NCI-H1048 (cell line): ENCODE data around the gene METAP1.
"Not testable (repeated sequence)": the region's sequence is repeated elsewhere in the genome, so short reads cannot be mapped to it uniquely, and the experiment has no call there.

Experiments
- DNase-seq: peaks from one replicate; lab custom pipeline; 2025; lab: John Stamatoyannopoulos, UW

METAP1 gene

DNA sequence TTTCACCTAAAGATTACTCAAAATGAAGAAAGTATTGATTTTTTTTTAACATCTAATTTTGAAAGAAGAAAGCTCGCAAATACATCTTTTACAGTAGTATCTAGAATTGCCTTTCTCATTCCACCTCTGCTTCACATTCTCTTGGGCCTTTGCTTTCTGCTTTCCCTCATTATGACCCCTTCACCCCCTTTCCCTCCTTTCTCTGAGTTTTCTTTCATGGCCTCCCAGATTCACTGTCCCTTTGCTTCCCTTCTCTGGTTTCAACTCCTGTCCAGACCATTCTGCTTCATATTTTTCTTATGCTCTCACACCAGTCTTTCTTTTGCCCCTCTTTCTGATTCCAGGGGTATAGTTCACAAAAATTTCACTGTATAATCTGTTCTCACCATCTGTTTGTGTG lies 64.0 kb downstream of the METAP1 start:
- DNase-seq = no peak

DNA sequence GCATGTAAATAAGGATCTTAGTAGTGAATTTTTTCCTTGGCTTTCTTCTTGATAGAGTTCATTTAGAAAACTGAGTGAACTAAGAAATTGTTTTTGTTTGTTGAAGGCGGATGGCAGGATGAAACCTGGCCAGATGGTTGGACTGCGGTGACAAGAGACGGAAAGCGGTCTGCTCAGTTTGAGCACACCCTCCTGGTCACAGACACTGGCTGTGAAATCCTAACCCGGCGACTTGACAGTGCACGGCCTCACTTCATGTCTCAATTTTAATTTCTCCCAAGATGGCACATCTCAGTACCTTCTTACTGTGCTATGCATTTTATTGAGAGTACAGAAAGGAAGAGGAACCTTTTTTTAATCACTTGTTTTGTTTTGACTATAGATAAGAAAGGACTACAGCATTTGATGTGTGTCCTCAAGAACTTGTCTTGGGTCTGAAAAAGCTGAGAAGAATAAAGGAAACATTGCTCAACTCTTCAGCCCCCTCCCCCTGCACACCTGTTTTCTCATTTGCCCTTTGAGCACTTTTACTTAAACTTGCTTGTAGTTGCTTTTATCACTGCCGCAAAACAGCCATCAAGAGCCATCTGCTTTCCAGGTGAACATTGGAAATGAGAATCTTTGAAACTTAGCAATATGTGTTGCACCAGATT lies 65.7 kb downstream of the METAP1 start:
- DNase-seq = no peak

DNA sequence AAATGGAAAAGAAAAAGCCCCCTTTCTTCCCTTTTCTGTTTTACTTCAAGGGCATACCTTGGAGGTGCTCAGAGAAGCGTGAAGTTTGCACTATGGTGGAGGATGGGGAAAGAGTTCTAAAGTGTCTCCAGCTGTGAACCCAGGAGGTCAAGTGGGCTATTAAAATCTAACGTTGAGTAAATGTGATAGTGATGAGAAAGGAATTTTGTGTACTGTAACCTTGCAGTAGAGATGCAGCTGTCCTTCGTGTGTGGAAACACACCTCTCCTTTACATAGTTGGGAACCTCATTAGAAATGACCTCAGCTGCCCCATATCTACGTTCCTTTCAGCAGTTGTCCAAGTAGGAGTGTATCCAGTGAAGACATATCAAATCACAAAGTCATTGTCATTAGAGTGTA lies 66.6 kb downstream of the METAP1 start:
- DNase-seq = no peak

DNA sequence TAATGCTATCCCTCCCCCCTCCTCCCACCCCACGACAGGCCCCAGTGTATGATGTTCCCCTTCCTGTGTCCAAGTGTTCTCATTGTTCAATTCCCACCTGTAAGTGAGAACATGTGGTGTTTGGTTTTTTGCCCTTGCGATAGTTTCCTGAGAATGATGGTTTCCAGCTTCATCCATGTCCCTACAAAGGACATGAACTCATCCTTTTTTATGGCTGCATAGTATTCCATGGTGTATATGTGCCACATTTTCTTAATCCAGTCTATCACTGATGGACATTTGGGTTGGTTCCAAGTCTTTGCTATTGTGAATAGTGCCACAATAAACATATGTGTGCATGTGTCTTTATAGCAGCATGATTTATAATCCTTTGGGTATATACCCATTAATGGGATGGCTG lies 70.0 kb downstream of the METAP1 start:
- not testable (repeated sequence) for DNase-seq

DNA sequence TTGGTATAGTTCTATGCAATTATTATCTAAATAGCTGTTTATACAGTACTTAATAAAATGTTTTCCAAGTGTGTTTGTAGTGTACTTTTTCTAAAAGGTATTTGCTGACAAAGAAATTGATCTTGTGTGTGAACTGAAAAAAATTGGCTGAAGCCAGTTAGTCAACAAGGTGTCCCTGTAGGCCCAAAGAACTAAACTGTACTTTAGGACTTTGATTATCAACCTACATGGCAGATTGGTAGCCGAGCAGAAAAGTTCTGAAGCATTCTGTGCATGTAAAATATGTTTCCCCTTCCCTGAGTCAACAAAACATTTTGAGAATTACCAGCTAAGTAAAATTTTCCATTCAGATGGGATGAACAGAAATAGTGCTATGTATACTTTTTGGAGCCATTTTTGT lies 72.1 kb downstream of the METAP1 start:
- no peak for DNase-seq

DNA sequence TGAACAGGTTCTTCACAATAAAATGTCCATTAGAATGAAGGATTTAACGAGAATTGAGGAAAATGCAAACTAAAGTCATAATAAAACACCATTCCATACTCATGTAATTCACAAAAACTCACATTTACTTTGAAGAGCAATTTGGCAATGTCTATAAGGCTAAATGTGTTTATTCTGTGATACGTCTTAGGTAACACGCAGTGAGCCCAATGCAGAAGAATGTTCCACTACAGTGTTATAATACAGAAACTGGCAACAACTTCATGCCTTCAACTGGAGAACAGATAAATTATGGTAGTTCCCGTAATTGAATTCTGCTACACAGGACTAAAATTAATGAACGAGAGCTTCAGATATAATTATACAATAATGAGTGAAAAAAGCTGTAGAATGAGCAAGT lies 75.6 kb downstream of the METAP1 start:
- DNase-seq = no peak

DNA sequence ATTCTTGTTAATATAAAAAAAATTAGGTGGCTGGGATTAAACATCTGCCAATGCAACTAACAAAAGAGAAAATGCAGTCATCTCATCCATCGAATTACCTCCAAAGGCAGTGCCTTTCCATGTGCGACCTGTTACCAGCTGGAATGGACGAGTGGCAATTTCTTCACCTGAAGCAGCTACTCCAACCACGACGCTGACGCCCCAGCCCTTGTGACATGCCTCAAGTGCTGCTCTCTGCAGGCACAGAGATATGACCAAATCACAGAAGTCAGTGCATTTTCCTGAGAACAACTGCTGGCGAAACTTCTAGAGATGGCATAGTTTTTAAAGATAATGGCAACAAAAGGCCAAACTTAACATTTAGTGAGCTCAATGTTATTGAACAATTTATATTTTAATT lies 79.3 kb downstream of the METAP1 start:
- no peak for DNase-seq

DNA sequence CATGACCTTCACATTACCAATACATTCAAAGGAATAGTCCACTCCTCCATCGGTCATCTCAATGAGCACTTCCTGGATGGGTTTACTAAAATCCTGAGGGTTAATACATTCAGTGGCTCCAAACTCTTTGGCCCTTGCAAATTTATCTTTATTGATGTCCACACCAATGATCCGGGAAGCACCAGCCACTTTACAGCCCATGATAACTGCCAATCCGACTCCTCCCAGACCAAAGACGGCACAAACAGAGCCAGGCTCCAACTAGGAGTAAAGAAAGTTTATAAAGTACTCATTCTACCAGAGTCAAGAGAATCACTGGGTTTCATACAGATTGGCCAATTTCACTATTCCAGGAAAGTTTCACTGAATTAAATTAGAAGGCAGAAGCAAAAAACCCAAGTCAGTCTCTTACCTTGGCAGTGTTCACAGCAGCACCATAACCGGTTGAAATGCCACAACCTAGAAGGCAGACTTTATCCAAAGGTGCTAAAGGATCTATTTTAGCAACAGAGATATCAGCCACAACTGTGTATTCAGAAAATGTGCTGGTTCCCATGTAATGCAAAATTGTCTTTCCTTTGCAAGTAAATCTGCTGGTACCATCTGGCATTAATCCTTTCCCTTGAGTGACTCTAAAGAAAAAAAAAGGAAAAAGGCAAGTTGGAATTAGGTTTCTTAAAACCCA lies 80.9 kb downstream of the METAP1 start:
- DNase-seq = no peak

DNA sequence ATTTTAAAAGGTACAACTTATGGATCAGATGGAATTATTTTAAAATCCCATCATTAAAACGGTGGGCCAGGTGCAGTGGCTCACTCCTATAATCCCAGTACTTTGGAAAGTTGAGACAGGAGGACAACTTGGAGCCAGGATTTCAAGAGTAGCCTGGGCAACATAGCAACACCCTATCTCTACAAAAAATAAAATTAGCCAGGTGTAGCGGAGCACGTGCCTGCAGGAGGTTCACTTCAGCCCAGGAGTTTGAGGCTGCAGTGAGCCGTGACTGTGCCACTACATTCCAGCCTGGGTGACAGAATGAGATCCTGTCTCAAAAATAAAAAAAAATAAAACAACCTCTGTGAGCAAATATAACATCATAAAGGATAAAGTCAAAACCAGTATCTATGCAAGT lies 81.7 kb downstream of the METAP1 start:
- DNase-seq = no peak

DNA sequence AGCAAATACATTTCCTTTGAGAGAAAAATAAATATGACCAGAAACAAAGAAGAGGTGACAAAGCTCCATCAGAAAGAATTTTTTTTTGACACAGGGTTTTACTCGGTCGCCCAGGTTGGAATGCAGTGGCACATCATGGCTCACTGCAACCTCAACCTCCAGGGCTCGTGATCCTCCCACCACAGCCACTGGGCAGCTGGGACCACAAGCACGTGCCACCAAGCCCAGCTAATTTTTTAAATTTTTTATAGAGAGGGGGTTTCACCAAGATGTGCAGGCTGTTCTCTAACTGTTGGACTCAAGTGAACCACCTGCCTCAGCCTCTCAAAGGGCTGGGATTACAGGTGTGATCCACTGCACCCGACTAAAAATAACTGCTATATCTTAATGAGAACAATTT lies 82.8 kb downstream of the METAP1 start:
- no peak for DNase-seq

DNA sequence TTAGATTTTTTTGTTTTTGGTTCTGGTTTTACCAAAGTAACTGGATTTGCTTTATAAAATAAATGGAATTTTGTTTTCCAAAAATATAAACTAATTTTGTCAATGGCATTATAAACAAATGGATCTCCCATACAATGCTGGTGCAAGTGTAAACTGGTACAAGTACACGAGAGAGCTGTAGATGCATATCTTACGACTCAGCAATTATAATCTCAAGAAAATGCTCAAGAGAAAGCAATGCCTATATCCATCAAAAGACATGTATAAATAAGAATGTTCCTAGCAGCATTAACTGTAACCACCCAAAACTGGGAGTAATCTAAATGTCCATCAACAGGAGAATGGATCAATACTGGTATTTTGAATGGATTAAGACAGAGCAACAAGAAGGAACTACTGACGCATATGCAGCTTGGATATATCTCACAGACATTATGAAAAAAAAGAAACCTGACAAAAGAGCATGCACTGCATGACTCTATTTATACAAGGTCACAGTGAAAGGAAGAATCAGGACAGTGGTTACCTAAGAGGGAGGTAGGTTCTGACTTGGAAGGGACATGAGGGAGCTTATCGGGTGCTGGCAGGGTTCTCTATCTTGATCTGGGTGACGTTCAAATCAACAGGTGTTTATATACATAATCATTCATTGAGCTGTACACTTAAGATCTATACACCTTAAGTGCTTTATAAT lies 83.6 kb downstream of the METAP1 start:
- DNase-seq = no peak

DNA sequence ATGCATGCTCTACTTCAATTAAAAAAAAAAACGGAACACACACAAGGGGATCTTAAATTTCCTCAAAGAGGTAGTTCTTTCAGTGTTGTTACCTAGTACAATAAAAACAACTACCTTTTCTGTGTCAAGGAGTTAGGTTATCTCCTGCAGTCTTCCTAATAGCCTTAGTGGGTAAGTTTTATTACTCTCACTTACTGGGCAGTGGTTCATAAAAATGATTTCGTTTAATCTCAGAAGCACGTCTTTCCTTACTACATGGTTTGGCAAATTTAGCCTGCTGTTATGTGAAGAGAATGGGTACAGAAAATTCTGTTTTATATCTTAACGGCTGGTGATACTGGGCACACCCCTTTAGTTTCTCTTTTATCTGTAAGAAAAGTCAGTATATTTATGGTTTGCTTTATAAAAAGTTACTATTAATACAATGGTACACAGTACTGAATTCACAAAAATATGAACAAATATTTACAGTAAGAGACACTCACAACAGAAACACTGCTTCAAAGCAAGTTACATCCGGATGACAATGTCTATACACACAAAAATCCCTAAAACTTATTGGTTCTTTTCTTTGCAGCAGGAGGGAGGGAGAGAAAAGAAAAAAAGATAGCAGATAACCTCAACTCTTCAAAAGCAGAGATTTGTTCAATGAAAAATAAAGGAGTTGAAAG lies 84.2 kb downstream of the METAP1 start:
- no peak for DNase-seq

DNA sequence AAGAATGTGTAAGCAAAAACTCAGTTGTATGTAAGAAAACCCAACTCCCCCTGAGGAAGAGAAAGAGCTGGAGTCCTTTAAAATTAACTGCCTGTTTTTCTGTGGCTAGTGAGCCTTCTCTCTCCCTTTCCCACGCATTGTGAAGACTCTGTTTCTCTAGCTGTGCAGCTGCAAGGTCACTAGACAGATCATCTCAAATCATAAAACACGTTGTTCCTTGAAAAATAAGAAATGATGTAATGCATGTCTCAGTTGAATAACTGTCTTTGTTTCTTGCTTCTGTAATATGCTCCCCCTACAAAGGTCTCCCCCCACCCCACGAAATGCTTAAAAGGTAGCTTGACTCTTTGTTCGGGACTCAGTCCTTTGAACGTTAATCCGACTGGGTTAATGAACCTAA lies 85.3 kb downstream of the METAP1 start:
- DNase-seq = not testable (repeated sequence)

DNA sequence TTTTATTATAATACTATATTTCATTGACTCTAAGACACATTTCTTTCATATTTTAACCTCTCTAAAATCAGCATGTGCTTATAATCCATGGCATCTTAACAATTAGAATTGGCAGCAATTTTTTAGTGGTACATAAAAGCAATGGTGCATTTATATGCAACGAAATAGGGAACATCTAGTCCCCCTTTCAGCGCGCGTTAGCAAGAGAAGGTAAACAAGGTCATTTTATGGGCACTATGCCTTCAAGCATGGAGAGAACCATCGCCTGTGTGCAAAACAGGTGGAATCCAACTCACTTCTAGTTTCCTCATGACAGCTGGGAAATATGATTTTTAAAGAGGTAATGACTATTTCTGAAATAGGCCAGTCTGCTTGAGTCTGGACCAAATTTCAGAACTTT lies 86.7 kb downstream of the METAP1 start:
- DNase-seq = no peak

DNA sequence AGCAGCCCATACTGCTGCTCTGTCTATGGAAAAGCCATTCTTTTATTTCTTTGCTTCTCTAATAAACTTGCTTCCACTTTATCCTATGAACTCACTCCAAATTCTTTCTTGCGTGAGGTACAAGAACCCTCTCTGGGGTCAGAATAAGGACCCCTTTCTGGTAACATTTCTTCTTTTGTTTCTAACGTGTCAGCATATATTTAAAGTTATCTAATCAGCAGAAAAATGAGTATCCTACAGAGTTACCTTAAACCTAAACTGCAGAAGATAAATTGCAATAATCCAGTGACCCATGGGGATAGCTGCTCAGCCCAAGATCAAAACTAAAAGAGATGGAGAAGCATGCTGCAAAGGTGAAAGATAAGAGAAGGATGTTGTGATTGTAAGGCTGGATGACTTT lies 89.1 kb downstream of the METAP1 start:
- DNase-seq = no peak

DNA sequence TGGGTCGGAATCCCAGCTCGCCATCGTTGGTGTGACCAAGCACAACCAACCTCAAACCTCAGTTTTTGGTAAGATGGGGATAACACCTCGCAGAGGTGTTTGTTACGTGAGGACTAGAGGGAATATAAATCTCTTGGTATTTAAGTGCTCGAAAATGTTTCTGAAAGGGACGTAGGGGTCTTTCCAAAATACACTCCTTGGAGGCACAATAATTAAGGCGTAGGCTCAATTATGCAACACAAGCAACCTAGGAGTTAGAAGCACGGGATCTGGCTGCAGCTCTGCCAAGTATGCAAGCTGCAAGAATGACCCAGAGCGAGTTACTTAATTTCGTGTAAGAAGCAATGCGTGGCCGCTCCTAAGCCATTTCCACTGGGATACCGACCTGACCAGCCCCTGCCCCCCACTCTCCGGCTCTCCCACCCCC lies 92.5 kb downstream of the METAP1 start:
- DNase-seq = no peak

DNA sequence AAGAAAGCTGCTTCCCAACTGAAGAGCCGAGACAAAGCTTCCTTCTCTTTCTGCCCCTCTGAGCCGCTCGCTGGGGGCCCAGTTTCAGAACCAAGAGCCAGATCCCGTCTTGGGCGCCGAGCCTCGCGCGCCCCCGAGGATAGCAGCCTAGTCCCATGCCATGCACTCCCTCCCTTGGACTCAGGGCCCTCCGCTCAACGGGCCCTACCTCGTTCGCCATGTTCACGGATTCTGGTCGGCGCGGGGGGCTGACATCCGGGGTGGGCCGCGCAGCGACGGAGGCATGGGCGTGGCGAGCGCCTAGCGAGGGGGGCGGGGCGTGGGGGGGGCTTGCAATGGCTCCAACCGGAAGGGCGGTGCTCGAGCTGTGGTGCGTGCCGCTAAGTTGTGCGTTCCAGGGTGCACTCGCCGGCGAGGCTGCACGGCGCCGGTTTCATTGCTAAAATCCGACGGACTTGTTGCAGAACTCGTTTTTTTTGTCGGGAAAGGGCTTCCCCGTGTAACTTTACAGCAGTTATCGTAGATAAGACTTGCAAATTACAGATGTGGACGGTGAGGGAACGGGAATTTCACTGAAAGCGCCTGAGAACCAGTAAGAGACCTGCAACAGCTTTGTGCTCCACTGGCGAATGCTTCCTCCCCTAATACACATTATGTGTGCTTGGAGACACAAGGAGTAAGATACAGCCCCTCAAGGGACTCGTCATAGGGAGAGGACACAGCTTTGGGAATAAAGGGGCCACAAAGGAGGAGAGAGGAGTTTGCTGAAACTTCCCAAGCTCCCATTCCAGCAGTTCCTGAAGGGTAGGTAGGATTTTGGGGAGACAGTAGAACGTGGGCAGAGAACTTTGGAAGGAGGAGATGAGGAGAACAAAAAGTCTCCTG lies 93.2 kb downstream of the METAP1 start, which contains the start of gene ADH5:
Gene ADH5, minus strand, starts transcription at position 308 of the 885 bp plus-strand sequence. Its CDS starts 88 bp downstream, at position 220.
- peak; percentile 86 for DNase-seq

DNA sequence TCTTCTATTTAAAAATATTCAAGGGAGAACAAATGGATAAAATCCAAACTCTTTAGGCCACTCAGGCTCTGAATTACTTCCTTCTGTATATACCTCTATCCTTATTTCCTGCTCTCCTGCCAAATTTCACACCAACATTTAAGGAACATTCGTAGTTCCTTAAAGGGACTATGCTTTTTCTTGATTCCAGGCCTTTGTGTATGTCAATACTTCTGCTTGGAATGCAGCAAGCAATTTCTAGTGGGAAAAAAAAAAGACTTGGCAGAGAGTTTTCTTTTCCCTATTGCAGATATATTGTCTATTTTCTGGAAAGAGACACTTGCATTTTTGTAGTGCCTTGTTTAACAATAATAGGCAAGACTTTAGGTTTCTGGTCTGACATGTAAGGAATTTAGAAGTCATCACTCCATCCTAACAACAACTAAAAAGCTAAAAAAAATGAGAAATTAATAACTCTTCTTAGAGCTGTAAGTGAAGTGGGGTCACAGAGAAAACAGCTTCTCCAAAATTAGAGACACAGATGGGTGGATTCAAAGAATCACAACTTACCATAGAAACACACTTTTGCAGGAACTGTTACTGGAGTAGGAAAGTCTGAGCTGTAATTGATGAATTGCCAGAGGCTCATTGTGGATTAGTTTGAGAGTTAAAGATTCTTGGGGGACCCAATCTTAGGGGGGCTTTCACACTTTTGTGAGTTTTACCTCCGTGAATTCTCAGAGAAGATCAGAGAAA lies 95.1 kb downstream of the METAP1 start:
- DNase-seq = no peak

DNA sequence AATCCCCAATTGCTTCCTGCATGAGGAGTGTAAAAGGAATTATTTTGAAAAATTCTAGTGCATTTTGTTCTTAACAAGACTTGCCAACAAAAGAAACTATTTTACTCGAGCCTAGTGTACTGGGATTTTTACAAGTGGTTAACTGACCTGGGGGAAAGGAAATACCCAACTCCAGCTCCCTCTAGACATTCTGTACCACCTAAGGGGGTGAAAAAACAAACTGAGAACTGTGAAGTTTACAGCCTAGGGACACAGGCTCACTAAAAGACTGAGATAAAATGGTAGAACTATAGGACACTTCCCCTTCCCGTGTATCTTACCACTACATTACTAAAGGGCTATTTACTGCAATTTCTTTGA lies 95.7 kb downstream of the METAP1 start:
- DNase-seq = no peak

DNA sequence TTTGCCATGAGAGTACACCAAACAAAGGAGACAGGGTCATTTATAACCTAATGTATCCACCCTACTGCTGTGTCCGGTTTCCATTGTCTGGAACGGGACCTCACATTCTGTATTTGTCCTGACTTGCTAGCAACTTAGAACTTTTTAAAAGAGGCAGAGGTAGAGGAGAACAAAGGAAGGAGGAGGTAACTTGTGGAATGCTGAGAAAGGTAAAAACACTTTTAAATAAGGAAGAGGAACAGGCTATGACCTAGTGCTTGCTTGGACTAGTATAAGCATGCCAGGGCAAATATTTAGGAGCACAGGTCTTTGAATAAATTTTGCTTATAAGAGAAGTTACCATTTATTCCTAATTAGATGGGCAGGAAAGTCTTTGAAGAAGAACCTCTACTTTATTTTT lies 96.3 kb downstream of the METAP1 start:
- not testable (repeated sequence) for DNase-seq

DNA sequence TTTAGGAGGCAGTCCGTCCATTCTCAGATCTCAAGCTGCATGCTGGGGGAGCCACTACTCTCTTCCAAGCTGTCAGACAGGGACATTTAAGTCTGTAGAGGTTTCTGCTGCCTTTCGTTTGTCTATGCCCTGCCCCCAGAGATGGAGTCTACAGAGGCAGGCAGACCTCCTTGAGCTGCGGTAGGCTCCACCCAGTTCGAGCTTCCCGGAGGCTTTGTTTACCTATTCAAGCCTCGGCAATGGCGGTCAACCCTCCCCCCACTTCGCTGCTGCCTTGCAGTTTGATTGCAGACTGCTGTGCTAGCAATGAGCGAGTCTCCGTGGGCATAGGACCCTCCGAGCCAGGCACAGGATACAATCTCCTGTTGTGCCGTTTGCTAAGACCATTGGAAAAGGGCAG lies 103.8 kb downstream of the METAP1 start:
- DNase-seq = no peak
